OCI-LY7 (cell line): ENCODE measurements around the gene NGB. TPM values are rescaled to one million over a fixed set of nuclear protein-coding genes. Genes with fewer than 3 reads are reported as not detected.

Experiments used
- BruUV-seq: library from RNA; stranded (reverse); fragments of 400-500 nt; replicated peaks from 2 replicates; lab custom pipeline; 2021; lab: Mats Ljungman, UMichigan
- CTCF ChIA-PET: fragments of 300-600 bp; sonication (Branson Sonifier 250); formaldehyde crosslinking; loops from one replicate; lab custom pipeline; 2022; ENCODE audit warnings: antibody characterized with exemption; ENCODE audit not compliant: unreplicated experiment; lab: Charles Lee
- POLR2A ChIA-PET: fragments of 300-600 bp; sonication (Branson Sonifier 250); formaldehyde crosslinking; loops from one replicate; lab custom pipeline; 2022; ENCODE audit warnings: antibody characterized with exemption; lab: Charles Lee
- DNase-seq: peaks from one replicate; pipeline ENCODE4 v3.0.0-alpha.2; 2015; ENCODE audit warnings: low spot score
- H2AFZ ChIP-seq: fragments of 200-600 bp; sonication (generic), shearing (Covaris generic); 2 replicates; pipeline ENCODE4 v1.6.1; 2014; ENCODE audit warnings: mild to moderate bottlenecking, antibody characterized with exemption, low read length, moderate library complexity
- H3K27ac ChIP-seq: fragments of 200-600 bp; sonication (generic); 2 replicates; pipeline ENCODE4 v1.5.1; 2014; ENCODE audit warnings: mixed run types, low read depth, mild to moderate bottlenecking, moderate library complexity, low read length, inconsistent platforms; ENCODE audit not compliant: poor library complexity, severe bottlenecking
- H3K36me3 ChIP-seq: fragments of 200-600 bp; sonication (generic); 2 replicates; pipeline ENCODE4 v1.6.1; 2014; ENCODE audit warnings: mild to moderate bottlenecking, antibody characterized with exemption, low read length, moderate library complexity, mixed read lengths; ENCODE audit not compliant: insufficient read depth
- H3K4me1 ChIP-seq: fragments of 200-600 bp; sonication (generic); 2 replicates; pipeline ENCODE4 v1.5.1; 2014; ENCODE audit warnings: mild to moderate bottlenecking, low read length; ENCODE audit not compliant: insufficient read depth, poor library complexity, severe bottlenecking
- H3K4me2 ChIP-seq: fragments of 200-600 bp; sonication (generic); 2 replicates; pipeline ENCODE4 v1.6.1; 2014; ENCODE audit warnings: mild to moderate bottlenecking, low read length
- H3K4me3 ChIP-seq: fragments of 200-600 bp; sonication (generic); 2 replicates; pipeline ENCODE4 v1.5.1; 2014; ENCODE audit warnings: mild to moderate bottlenecking, low read depth, low read length; ENCODE audit not compliant: poor library complexity, severe bottlenecking
- H3K79me2 ChIP-seq: fragments of 200-600 bp; sonication (generic); 2 replicates; pipeline ENCODE4 v1.6.1; 2016; ENCODE audit warnings: low read depth, mild to moderate bottlenecking, low read length, moderate library complexity, mixed read lengths; ENCODE audit not compliant: insufficient read depth
- H3K9me2 ChIP-seq: fragments of 200-600 bp; sonication (generic); 2 replicates; pipeline ENCODE4 v1.6.1; 2016; ENCODE audit warnings: mild to moderate bottlenecking, low read length, mixed read lengths; ENCODE audit not compliant: insufficient read depth
- H3K9me3 ChIP-seq: fragments of 200-600 bp; sonication (generic); 2 replicates; pipeline ENCODE4 v1.6.1; 2014; ENCODE audit warnings: mild to moderate bottlenecking, mixed run types, low read length, mixed read lengths
- H4K20me1 ChIP-seq: fragments of 200-600 bp; sonication (generic); 2 replicates; pipeline ENCODE4 v1.6.1; 2014; ENCODE audit warnings: mild to moderate bottlenecking, antibody characterized with exemption, low read length, moderate library complexity, mixed read lengths; ENCODE audit not compliant: insufficient read depth
- CTCF ChIP-seq: fragments of 200-600 bp; sonication (generic); conservative IDR thresholded peaks from 2 replicates; pipeline ENCODE4 v1.5.1; 2014; ENCODE audit warnings: mild to moderate bottlenecking, antibody characterized with exemption, low read length, moderate library complexity, mixed read lengths
- EZH2phosphoT487 ChIP-seq: fragments of 200-600 bp; sonication (generic); IDR thresholded peaks from 2 replicates; pipeline ENCODE4 v1.6.1; 2018; ENCODE audit warnings: low read depth, borderline replicate concordance, mild to moderate bottlenecking, mixed run types, antibody characterized with exemption, low read length, moderate library complexity, mixed read lengths
- intact Hi-C: fragments of 100-400 bp; cut with micrococcal nuclease; formaldehyde crosslinking; loops from one replicate; pipeline ENCODE4 v1.10.0; 2022; ENCODE audit not compliant: unreplicated experiment
- total RNA-seq, 2 experiments: library from RNA; depleted of rRNA in 1 of 2; stranded (reverse); fragments of >200 nt in 1 of 2; shearing (Covaris generic) in 1 of 2; gene quantifications; 2 replicates each; pipeline ENCODE4 v1.2.3, GENCODE V29; 2014 to 2022

Gene NGB
- total RNA-seq, 2 experiments from 2014 or later: not detected

DNA sequence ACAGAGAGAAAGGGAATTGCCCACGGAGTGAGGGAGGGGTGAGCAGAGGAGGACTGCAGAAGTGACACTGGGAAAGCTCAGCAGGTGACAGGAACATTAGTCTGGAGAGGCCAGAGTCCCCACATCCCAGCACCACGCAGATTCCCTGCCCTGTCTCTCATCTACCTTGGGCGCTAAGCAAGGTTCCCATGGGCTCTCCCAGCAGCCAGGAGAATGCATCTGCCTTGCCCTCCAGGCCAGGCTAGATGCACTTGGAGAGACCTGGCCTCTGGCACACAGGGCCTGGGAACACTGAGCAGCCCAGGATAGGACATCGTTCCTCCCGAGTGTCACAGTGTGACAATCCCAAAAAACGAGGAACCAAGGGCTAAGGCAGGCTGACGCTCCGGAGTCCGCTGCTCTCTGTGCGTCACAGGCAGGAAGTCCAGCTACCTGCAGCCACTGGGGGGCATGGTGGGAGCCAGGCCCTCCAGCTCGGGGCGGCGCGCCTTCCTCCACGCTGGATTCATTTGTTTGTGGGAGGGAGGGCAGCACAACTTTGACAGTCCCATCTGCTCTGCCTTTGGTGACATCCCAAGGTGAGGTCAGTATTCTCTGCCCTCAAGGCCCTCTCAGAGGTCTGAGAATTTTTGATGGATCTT is 5.4 kb upstream of the NGB start:
- Histone ChIP-seq H3K36me3 (no peaks in the 10 kb centered on the region), H3K9me2 (no peaks in the 10 kb centered on the region), H4K20me1 (no peaks in the 10 kb centered on the region), H3K4me2 (no peak overlapping the region), H3K27ac (no peak overlapping the region), H3K4me1 (peaks cover 7% of the 10 kb centered on the region), H3K9me3 (no peaks in the 10 kb centered on the region), H3K4me3 (no peak overlapping the region), H3K79me2 (no peaks in the 10 kb centered on the region), H2AFZ (no peak overlapping the region)
- no TSS peak for BruUV-seq
- ChIA-PET POLR2A (no interaction called here), CTCF (no interaction called here)
- DNase-seq: no peak
- intact Hi-C loops: no loop called here
- no peak for TF ChIP-seq CTCF
- no peak for TF ChIP-seq EZH2phosphoT487

- no peak overlapping the region for H3K4me3 ChIP-seq
- no peaks in the 10 kb centered on the region for H3K79me2 ChIP-seq
- H2AFZ ChIP-seq: no peak overlapping the region
- no peak overlapping the region for H3K4me2 ChIP-seq
- intact Hi-C loops: no loop called here
- no peak overlapping the region for H3K27ac ChIP-seq
- ChIA-PET CTCF (no interaction called here), POLR2A (interaction anchor here (1.0 kb wide), 1 partner anchor 8 kb away, joined by 4 read pairs; no protein-coding TSS in a partner anchor)
- no peaks in the 10 kb centered on the region for H4K20me1 ChIP-seq
- DNase-seq: no peak
- peaks cover 7% of the 10 kb centered on the region for H3K4me1 ChIP-seq
- no peaks in the 10 kb centered on the region for H3K9me3 ChIP-seq
- no TSS peak for BruUV-seq
- TF ChIP-seq CTCF (no peak), EZH2phosphoT487 (no peak)
- no peaks in the 10 kb centered on the region for H3K9me2 ChIP-seq
- no peaks in the 10 kb centered on the region for H3K36me3 ChIP-seq
These were observed 4.6 kb upstream of the NGB start for GRCh38 chr14:77275601-77276017.

- TF ChIP-seq CTCF: no peak
- no peak for TF ChIP-seq EZH2phosphoT487
- no peak overlapping the region for H2AFZ ChIP-seq
- CTCF ChIA-PET: interaction anchor here (0.7 kb wide), 1 partner anchor 38 kb away, joined by 3 read pairs; no protein-coding TSS in a partner anchor
- no peak overlapping the region for H3K27ac ChIP-seq
- no peaks in the 10 kb centered on the region for H4K20me1 ChIP-seq
- H3K4me1 ChIP-seq: peaks cover 7% of the 10 kb centered on the region
- no peak overlapping the region for H3K4me3 ChIP-seq
- H3K79me2 ChIP-seq: no peaks in the 10 kb centered on the region
- no peaks in the 10 kb centered on the region for H3K9me2 ChIP-seq
- no peak overlapping the region for H3K4me2 ChIP-seq
- POLR2A ChIA-PET: interaction anchor here (0.5 to 1.0 kb wide), 2 partner anchors 9 to 12 kb away, joined by 3 to 4 read pairs; no protein-coding TSS in a partner anchor
- no TSS peak for BruUV-seq
- no peaks in the 10 kb centered on the region for H3K36me3 ChIP-seq
- H3K9me3 ChIP-seq: no peaks in the 10 kb centered on the region
- intact Hi-C loops: no loop called here
- no peak for DNase-seq
These were observed 4.1 kb upstream of the NGB start for GRCh38 chr14:77275041-77275580.
